Measurements from ENCODE around the gene GIPC2.
"Not testable (repeated sequence)": the region's sequence is repeated elsewhere in the genome, so short reads cannot be mapped to it uniquely, and the experiment has no call there.

The GIPC2 gene

GRCh38 chr1:78045926-78046778 lies at the start of gene GIPC2:
Gene GIPC2, plus strand, starts transcription at chr1:78045966. Its CDS starts 129 bp downstream, at chr1:78046095.
- no peak for FAIRE-seq

- FAIRE-seq, result no peak
Measured at GRCh38 chr1:77996734-77997133, 49.0 kb upstream of the GIPC2 start.

- FAIRE-seq, result not testable (repeated sequence)
Measured at GRCh38 chr1:78000536-78000935, 45.2 kb upstream of the GIPC2 start.

DNA sequence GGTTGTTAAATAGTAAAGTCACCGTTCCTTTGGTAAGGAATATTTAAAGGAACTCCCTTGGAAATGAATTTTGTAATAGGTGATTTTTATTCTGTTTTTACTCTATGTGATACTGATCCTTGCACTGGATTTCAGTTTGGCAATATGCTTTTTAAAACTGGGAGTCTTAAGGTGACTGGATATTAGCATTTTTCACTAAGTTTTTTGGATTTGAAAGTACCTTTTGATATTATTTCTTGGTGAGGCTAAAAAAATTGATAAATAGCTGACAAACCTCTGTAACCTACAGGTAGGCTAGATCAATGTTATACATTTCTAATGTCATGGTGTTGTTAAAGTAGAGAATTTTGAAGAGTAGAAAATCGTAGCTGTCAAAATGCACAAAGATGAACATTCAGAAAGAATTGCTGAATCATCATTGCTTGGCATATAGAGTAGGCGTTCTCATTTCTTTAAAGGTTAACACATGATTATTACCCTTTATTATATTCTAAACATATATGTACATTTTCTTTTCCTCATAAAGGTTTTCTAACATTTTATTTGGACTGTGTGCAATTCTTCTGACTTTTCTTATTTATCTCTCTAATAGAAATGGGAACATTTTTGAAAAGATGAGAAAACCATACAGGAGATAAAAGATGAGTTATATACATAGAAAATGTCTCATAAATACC lies 42.6 kb upstream of the GIPC2 start:
- no peak for FAIRE-seq

- peak; percentile 87 for FAIRE-seq
Measured at GRCh38 chr1:78003882-78004718, 41.7 kb upstream of the GIPC2 start.

- no peak for FAIRE-seq
Measured at GRCh38 chr1:78004719-78005447, 40.9 kb upstream of the GIPC2 start, which contains the start of gene DNAJB4. Gene DNAJB4, plus strand, starts transcription at chr1:78004939. Its CDS starts 172 bp downstream, at chr1:78005111.

DNA sequence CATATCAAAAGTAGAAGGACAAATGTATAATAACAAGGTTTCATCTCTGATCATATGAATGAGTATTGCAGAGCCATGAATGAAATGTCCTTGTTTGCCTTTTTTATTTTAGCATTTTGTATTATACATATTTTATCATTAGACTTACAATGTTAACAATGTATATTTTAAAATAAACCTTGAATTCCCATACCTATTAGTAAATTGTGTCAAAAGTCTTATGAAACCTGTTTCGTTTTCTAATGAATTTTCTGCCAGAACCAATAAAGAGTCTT lies 40.4 kb upstream of the GIPC2 start:
- no peak for FAIRE-seq

GRCh38 chr1:78005755-78006154 lies 40.0 kb upstream of the GIPC2 start:
- peak; percentile 96 for FAIRE-seq

DNA sequence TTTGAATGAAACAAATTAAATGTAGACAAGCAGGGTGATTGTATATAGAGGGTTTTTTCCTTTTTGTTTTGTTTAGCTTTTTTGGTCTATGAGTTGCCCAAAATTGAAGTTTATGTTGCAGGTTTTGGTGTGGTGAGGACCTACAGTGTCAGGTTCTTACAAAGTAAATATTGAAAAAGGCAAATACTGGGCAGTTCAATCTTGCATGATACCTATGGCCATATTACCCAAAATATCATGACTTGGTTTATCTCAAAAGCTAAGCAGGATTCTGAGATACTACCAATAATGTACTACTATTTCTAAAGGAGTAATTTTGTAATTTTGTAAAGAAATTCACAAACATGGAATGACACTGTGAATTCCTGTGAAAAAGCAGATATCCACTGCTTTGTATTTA lies 39.2 kb upstream of the GIPC2 start:
- no peak for FAIRE-seq

DNA sequence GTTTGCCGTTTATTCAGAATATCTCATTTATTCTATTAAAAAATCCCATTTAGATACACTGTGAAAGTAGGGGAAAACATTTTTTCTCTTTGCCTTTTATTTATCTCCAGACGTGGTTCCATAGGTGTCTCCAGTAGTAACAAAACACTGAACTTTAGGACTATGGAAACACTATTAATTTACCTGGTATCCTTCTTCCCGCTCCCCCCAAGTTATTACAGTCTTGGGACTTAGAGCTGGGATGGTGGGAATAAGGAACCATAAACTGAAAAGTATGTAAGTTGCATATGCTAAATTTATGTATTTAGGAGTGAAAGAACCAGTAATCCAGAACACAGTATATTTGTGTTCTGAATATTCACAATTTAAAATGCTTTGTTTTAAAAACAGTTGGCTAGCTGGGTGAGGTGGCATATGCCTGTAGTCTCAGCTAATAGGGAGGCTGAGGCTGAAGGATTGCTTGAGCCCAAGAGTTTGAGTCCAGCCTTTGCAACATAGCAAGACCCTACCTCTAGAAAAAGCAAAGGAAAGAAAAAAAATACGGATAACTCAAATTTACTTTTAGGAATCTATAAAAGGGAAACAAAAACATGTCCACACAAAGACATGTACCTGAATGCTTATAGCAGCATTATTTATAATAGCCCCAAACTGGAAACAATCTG lies 38.0 kb upstream of the GIPC2 start:
- no peak for FAIRE-seq

GRCh38 chr1:78009276-78009675 lies 36.5 kb upstream of the GIPC2 start:
- no peak for FAIRE-seq

DNA sequence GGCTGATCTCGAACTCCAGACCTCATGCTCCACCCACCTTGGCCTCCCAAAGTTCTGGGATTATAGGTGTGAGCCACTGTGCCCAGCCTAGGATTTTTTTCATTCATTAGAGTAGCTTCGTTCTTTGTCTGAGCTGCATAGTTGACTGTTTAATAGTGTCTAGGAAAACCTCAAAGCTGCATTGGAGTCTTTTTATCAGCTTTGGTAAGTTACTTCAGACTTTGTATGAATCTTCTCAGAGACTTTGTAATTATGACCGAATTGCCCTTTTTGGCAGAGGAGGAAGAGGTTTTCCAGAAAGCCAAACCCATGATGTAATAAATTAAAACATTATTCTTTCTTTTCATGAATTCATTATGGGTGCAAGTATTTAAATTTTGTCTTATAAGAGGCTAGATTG lies 35.9 kb upstream of the GIPC2 start:
- no peak for FAIRE-seq

GRCh38 chr1:78011050-78011449 lies 34.7 kb upstream of the GIPC2 start:
- FAIRE-seq, result no peak

DNA sequence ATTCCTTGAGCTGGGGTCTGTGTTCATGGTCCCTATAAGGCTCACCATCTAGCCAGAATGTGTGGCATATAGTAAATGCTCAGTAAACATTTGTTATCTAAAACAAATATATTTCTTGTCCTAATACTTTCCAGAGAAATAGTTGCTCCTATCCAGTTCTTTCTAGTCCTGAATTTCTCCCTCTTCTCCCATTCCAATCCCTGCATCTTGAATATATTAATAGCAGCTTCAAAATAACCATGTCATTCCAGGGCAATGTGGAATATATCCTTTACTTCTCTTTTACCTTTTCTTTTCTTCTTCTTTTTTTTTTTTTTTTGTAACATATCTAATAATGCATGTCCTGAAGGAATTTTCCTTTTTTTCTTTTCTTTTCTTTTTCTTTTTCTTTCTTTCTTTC lies 30.6 kb upstream of the GIPC2 start:
- no peak for FAIRE-seq

DNA sequence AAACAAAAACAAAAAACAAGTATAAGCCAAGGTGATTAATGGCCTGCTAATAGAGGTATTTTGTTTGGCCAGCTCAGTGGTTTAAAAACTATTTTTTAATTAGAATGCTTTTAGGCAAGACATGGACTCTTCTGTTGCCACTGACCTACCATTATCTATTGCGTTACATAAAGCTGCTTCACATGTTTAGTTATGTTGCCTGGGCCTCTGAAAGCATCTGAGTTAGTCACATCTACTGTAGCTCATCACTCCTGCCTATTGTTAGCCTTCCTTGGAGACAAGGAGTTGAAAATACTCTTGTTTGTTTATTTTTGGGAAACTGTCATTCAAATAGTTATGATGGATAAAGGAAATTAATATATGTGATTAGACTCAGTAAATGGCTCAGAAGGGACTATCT lies 26.7 kb upstream of the GIPC2 start:
- no peak for FAIRE-seq

DNA sequence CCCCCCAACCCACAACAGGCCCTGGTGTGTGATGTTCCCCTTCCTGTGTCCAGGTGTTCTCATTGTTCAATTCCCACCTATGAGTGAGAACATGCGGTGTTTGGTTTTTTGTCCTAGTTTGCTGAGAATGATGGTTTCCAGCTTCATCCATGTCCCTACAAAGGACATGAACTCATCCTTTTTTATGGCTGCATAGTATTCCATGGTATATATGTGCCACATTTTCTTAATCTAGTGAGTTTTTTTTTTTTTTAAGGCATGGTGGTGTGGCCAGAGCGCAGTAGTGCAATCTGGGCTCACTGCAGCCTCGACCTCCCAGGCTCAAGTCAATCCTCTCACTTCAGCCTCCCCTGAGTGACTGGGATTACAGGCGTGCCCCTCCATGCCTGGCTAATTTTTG lies 24.6 kb upstream of the GIPC2 start:
- FAIRE-seq, result not testable (repeated sequence)

- no peak for FAIRE-seq
Measured at GRCh38 chr1:78029793-78030192, 16.0 kb upstream of the GIPC2 start.

DNA sequence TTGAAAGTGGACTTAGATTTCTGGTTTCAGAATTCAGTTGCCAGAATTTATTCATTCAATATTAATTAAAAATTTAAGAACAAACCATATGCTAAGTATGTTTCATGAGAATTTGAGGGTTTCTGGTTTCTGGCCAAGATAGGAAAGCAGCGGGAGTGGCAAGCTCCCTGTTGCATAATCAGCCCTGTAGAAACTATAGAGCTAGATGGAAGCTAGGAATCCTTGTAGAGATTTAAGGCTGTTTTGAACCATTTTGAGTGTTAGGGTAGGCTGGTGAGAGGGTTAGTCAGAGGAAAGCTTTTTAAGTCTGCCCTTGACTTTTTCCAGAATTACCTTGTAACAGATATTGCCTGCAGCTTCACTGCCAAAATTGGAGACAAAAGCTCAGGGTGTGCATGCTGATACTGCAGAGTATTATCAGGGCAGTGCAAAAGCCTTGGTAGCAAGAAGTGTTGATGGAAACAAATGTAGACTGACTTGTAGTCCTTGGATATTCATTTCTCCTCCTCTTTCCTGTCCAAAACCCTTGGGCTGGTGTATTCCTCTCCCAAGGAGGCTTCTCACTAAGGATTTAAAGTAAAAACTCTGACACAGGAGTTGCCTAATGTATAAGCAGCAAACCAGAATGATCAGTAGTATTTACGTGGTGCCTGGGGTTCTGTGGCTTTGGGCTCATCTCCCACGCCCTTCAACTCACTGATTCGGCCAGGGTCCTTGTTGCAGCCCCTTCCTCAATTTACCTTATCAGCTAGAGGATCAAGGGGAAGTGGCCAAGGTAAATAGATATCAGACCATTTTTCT lies 12.6 kb upstream of the GIPC2 start:
- FAIRE-seq, result no peak

GRCh38 chr1:78033797-78034172 lies 12.0 kb upstream of the GIPC2 start:
- FAIRE-seq, result no peak

- no peak for FAIRE-seq
Measured at GRCh38 chr1:78035121-78035520, 10.6 kb upstream of the GIPC2 start.

DNA sequence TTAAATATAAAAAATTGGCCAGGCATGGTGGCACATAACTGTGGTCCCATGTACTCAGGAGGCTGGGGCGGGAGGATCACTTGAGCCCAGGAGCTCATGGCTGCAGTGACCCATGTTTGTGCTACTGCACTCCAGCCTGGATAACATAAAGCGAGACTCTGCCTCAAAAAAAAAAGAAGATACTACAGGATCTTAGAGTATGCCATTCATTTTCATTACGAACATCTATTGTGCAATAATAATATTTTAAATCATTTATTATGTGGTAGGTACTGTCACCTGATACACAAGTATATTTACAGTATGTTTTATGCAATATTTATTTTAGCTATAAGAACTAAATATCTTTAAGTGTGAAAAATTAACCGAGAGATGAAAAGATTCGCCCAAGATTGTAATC lies 9.3 kb upstream of the GIPC2 start:
- FAIRE-seq, result no peak
